Activated T-cell treated with anti-CD3 and anti-CD28 coated beads for 1 hour (primary cell): Measurements from ENCODE around the gene SERINC5.
"Not testable (repeated sequence)": the region's sequence is repeated elsewhere in the genome, so short reads cannot be mapped to it uniquely, and the experiment has no call there.

ENCODE experiments used
- DNase-seq: peaks from one replicate; pipeline ENCODE4 v3.0.0-alpha.2; 2020; ENCODE audit warnings: low read depth

Gene SERINC5

DNA sequence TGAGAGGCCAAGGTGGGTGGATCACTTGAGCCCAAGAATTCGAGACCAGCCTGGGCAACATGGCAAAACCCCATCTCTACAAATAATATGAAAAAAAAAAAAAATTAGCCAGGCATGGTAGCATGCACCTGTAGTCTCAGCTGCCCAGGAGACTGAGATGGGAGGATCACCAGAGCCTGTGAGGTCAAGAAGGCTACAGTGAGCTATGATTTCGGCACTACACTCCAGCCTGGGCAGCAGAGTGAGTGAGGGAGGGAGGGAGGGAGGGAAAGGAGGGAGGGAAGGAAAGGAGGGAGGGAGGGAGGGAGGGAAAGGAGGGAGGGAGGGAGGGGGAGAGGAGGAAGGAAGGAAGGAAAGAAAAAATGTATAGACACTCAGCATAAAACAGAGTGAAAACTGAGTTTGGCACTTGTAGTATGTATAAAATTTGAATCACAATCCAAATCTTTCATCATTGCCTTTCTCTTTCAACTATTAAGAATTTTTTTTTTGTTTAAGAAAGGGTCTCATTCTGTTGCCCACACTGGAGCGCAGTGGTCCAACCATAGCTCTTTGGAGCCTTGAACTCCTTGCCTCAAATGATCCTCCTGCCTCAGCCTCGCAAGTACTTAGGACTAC lies 27.8 kb downstream of the SERINC5 start:
- DNase-seq = no peak

DNA sequence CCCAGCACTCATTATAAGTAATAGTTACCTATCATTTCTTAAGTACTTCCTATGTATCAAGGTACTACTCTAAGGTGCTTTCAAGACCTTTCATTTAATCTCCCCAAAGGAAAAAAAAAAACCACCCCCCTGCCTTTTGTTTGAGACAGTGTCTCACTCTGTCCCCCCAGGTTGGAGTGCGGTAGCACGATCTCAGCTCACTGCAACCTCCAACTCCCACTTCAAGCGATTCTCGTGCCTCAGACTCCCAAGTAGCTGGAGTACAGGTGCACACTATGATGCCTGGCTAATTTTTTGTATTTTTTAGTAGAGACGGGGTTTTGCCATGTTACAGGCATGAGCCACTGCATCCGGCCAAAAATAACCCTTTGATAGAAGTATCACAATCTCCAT lies 29.9 kb downstream of the SERINC5 start:
- no peak for DNase-seq

DNA sequence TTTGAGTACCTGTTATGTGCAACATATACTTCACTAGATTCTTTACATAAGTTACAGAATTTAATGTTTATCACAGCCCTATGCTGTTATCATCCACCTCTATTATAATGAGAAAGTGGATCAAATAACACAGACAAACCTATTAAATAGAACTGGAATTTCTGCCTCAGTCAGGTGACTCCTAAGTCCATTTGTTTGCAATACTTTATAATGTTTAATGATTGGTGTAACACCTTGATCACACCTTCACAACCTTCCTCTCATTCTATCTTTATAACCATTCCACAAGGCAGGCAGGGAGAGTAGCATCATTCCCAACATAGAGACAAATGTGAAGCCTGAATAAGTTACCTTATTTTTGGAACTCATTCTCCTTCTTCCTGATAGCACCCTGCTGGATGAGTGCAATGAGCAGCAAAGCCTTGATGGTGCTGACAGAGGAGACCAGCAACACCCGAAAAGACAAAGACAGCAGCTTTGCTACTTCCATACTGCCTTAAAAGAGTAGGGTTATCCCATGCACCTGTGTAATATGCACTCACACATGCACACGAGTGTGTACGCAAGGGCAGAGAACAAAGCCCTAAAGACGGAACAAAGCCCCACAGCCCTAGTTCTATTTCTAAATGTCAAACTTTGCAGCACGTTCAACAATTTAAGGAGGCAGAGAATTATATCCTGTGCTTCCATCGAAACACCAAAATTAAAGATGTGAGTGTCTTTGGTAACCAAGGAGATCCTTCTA lies 30.5 kb downstream of the SERINC5 start:
- no peak for DNase-seq

DNA sequence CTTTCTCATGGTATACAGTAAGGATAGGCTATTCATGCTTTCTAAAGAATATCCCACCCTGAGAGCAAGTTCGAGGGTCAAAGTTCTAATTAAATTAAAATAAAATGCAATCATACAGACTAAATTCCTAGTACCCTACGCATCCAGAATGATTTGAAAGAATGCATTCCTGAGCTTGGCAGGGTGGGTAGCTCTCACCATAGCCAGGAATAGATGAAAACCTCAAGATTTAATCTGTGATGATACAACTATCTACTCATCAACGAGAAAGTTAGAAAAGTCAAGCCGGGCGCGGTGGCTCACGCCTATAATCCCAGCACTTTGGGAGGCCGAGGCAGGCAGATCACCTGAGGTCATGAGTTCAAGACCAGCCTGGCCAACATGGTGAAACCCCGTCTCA lies 32.3 kb downstream of the SERINC5 start:
- DNase-seq = no peak

DNA sequence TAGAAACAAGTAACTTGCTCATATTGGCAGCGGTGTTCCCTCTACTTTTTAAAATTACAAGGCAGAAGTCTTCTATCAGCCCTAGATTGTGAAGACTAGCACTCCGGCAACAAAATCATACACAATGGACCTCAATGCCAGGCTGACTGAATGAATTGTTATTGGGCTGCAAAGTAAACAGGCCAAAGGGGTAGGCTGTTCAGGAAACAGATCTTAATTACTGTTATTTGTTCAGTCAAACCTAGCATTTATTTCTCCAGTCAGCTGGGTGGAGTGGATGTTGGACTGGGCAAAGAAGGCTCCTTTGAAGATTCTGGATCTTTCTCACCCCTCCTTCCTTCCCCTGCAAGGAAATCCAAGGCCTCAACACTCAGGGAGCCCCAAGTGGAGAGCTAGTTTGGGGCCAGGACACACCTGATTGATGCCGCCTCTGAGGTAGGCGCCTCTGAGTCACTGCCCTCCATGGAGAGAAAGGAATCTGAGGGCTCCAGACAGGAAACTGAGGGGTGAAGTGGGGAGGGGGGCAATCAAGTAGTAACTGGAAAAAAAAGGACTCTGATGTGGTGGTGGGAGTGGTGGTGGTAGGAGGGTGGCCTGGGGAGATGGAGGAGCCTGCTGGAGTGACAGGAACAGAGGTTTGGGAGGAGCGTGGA lies 35.5 kb downstream of the SERINC5 start:
- DNase-seq = no peak

DNA sequence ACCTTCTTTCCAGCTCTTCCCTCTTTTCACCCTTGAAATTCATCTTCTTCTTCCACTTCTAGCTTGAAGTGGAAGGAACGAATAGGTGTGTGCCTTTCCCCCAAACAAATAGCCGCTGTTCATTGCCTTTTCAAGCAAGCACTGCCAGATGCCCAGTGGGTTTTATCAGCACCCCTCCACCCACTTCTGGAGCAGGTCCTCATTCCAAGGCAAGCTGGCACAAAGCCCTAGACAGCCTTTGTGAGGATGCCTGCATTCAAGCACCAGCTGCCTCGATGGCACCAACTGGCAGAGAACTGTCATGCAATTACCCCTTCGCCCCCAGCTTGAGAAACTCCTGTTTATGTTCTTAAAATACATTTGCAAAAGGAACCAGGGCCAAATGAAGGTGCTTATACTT lies 36.5 kb downstream of the SERINC5 start:
- DNase-seq = no peak

DNA sequence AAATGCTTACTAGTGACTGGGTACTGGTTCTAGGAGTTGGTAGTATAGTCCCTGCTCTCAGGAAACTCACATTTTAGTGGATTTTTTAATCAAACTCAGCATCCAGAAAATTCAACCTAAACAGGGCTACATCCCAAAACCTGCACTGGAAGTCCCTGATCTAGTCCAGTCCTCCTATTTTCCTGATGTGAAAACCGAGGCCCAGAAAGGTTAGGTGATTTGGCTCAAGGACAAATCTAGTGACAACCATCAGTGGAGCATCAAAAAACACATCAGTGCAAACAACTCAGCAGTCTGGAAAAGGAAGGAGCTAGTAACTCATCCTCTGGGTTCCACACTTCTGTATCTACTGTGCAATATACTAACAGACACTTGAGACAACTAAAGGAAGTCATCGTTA lies 38.2 kb downstream of the SERINC5 start:
- no peak for DNase-seq

DNA sequence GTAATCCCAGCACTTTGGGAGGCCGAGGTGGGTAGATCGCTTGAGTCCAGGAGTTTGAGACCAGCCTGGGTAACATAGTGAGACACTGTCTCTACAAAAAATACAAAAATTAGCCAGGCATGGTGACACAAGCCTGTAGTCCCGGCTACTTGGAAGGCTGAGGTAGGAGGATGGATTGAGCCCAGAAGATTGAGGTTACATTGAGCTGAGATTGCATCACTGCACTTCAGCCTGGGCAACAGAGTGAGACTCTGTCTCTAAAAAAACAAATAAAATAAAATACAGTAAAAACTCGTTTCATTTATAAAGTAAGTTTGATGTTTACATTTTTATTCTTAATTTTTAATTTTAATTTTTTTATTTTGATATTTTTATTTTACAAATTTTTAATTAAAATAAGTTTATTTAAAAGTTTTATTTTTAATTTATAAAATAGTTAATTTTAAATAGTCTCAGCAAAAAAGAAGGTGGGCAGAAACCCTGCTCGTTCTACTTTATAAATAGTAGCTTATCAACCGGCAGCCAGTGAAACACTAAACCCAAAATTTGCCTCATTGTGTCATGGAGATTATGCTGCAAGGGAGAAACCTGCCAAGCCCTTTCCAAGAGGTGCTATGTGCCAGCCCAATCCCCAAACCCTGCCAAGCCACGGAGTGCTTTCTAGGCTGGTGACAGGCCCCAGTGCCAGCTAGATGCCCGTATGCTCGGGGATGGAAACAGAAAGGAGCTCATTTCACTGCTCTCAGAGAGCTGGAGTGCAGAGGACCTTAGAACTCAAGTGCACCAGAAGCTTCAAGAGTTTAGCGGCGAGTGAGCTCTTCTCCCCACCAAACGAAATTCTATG lies 38.9 kb downstream of the SERINC5 start:
- no peak for DNase-seq

DNA sequence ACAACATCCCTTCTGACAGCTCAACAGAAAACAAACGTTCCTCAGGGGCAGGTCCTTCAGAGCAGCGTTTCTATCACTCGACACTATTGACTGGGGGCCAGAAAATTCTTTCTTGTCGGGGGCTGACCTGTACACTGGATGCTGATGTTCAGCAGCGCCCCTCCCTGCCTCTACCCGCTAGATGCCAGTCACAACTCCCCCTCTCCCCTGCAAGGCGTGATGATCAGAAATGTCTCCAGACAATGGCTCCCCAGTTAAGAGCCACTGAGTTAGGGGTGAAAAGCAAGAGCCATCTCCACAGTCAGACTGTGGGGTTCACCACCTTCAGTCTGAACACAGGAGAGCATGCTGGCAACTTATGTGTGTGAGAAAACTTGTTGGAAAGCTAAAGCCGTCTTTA lies 39.8 kb downstream of the SERINC5 start:
- DNase-seq = no peak

DNA sequence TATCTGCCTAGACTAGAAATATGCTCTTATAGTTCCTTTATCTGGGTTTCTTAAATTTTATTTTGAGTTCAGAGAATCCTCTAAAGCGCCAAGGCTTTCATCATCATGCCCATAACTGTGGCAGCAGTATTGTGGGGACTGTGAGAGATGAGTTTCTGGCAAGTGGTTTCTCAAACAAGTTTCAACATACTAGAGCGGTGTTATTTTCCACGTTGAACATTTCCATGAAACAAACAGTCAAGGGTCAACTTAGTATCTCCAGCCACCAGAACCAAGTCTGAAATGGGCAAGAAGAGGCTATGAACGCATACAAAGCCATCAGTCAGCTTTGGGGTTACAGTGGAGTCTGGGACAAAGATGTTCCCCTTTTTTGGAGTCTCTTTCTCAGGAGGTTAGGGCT lies 40.3 kb downstream of the SERINC5 start:
- DNase-seq = no peak

DNA sequence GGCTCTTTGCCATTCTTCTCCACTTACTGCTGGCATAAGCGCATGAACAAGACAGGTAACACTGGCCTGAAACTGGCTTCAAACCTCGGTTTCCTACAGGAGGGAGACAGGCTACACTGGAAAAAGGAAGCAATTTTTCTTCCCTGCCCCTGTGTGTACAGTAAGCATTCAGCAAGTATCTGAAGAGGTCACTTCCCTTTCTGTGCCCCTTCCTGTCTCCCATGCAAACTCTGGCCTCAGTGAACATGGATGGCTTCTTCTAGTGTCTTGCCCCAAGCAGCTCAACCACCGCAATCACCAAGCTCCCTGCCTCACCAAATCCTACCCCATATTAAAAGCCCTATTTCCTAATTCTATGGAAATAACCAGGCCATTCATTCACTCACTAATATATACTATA lies 42.4 kb downstream of the SERINC5 start:
- DNase-seq = no peak

DNA sequence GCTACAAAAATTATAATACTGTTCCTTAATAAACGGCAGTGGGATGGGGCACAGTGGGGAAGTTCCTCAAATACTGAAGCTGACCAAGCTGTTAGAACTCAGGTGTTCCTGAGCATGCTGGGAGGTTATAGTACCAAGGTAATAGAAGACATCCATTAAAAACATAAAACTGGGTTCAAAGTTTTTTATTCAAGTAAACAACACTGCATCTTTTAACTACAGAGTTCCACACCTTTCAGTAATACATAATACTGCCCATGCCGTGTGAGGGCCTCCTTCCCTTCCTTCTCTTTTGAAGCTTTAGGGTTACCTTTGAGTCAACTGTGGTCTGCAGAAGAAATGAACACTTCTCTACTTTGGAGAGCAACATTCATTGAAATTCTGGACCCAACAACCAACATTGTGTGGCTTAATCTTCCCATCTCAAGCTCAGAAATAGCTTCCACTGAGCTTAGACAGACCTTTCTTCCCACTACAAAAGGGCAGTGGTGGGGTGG lies 43.6 kb downstream of the SERINC5 start:
- no peak for DNase-seq

DNA sequence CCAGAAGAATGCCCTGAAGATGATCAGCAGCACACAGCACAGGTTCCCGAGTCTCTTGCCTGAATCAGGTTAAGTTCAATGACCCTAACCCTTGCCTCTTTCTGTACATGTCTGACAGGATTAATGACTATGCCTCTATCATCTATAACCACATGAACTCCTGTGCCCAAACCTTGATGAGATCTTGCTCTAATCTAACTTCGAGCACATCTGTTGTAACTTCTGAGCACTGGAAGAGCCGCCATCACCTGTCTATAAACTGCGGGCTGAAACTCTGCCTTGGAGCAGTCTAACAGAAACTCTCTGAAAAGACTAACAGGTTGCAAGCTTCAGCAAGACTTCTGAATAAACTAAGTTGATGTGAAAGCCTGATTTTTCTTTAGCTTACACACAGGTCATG lies 44.5 kb downstream of the SERINC5 start:
- DNase-seq = no peak

DNA sequence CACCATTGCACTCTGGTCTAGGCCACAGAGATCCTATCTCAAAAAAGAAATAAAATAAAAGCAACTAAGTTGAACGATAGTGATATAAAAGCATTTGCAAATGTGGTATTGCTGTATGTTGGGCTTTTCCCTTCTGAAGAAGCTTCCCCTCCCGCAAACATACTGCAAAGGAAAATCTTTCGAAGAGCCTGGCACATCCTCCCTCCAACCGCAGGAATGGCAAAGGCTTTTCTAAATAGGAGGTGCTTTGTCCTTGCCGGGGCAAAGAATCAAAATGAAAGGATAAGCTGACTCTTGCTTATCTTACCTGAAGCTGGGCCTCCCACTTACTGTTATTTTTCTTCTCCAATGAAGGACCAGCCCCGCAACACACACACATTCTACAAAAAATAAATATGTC lies 45.8 kb downstream of the SERINC5 start:
- DNase-seq = no peak

DNA sequence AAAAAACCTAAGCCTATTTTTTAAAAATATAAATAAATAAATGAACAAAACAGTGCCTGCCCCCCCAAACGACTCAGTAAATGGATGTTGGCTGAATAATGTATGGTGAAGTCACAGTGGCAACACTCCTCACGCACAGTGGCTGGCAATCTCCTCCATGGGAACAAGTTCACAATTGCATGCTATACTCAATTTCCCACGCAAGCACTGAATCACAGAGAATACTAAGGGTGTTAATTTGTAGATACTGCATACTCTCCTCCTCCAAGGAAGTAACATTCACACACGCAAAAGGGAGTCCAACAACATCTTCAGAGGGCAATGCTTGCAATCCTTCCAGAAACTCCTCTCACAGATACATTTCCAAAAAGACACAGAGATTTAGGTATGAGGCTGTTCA lies 47.5 kb downstream of the SERINC5 start:
- DNase-seq = no peak

DNA sequence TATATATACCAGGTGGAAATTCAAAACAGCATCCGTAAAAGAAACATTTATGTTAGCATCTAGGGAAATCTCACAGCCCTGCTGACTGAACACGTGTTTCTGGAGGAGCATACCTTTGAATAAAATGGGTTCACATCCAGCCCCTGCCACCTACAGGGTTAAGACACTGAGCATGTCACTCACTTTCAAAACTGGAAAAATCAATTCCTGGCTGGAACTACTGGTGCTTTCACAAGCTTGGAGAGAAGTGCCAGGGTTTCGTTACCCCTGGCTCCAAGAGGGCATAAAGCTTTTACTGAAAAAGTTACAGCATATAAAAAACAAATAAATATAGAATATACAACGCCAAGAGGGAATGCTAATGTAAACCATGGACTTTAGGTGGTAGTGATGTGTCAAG lies 48.0 kb downstream of the SERINC5 start:
- no peak for DNase-seq

DNA sequence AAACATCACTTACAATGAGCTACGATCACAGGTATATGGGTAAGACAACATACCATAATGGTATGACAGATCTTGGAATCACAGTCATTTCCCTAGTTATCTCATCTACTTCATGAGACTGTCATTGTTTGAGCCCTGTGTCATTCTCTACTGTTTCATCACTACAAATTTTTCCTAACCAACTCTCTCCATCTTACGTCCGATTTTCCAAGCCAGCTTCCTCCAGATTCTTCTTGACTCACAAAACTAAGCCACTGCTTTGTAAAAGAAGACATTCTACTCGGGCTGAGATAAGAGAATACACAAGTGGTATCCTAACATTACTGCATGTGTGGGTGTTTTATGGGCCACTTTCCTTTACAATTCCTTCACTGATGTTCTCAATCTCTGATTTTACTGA lies 49.6 kb downstream of the SERINC5 start:
- DNase-seq = no peak

DNA sequence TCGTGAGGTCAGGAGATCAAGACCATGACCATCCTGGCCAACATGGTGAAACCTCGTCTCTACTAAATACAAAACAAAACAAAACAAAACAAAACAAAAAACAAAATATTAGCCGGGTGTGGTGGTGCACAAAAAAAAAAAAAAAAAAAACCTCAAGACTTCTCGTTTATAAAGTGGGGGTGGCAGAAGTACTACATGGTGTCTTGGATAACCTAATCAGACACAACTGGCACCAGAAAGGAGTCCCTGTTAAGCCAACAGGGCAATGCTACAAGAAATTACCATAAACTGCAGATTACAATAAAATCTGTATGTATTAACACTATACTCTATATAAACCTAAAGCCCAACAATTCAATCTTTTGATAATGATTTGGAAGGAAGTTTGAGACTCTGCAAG lies 50.0 kb downstream of the SERINC5 start:
- no peak for DNase-seq

DNA sequence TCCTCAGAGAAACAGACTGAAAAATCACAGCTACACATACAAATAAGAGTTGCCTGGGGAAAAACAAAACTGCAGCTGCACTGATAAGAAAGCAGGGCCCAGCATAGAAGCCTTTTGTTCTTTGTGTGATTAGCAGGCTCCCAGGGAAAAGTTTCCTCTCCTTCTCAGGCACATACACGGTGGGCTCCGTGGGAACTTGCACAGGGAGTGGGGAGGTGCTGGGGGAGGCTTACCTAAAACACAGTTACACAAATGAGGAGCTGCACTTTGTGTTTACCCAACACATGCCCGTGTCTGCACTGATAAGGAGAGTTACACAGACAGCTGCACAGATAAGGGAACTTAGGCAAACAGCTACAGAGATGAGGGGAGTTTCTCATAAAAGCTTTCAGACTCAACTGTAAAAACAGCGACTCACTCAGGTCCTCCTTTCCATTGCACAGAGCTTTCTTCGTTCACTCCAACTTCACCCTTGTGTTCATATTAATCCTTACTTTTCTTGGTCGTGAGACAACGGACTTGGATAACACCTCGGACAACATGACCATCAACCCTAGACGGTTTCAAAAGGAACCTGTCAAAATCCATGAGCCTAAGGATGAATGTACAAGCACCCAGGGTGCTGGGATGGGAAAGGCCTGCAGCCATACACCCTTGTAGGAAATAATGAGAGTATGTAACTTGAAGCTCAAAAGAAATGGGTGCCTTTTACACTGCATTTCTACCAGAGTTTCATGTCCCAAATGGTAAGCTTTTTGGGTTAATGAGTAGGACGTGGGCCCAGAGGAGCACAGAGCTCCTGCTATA lies 50.8 kb downstream of the SERINC5 start:
- no peak for DNase-seq

DNA sequence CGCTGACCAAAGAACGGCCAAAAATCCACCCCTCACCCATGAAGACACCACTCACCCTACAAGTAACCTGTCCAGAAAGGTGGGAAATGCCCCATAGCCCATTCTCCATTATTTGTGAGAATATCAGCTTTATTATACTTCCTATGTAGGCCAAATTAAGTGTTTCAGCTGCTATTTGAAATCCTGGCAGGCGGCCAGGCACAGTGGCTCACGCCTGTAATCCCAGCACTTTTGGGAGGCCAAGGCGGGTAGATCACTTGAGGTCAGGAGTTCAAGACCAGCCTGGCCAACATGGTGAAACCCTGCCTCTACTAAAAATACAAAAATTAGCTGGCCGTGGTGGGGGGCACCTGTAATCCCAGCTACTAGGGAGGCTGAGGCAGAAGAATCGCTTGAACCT lies 54.1 kb downstream of the SERINC5 start:
- not testable (repeated sequence) for DNase-seq

DNA sequence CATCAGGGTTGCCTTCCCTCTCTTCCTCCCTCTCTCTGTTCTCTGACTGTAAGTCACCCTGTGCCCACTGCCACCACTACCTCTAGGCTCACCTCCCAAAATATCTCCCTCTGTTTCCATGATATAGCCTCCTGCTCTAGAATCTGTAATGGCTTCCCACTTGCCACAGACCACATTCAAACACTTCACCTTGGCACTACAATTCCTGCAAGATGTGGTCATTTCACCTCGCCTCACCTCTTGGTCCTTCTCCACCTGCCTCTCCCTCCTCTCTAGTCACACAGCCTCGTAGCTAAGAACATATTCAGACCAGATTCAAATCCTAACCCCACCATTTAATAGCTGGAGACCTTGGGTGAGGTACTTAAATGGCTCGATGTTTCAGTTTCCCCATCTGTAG lies 56.9 kb downstream of the SERINC5 start:
- no peak for DNase-seq

DNA sequence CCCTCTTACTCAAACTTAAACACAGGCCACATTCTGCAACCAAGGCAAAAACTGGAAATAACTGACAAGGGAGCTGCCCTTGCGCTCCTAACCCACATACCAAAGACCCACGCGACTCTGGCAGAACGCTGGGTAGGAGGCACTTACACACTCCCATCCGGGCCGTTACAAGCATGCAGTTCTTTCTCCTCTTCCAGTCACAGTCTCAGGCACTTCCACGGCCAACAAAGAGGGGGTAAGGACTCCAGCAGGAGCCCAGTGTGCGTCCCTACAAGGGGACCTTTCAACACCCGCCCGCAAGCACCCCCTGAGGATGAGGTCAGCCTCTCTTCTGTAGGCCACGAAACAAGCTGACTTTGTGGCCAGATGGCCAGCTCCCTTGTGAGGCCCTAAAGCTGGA lies 57.4 kb downstream of the SERINC5 start:
- DNase-seq = no peak
